Transverse colon (tissue), 3 donors: Measurements from ENCODE around the gene CRADD.

Experiments used
- CTCF ChIP-seq, 5 experiments: fragments of 200-600 bp in 3 of 5; fragments of 450-650 bp in 2 of 5; sonication (generic) in 3 of 5; IDR thresholded peaks; 1 replicate in 2 of 5; 2 replicates in 3 of 5; pipeline ENCODE4 v1.5.1; 2016 to 2017; ENCODE audit warnings: antibody characterized with exemption in 5 of 5, inconsistent platforms in 3 of 5, mild to moderate bottlenecking in 2 of 5, moderate library complexity in 1 of 5
- EP300 ChIP-seq: sonication (generic); formaldehyde crosslinking; IDR thresholded peaks from one replicate; pipeline ENCODE4 v1.6.1; 2017; ENCODE audit warnings: antibody characterized with exemption, low read depth

GRCh38 chr12:93829016-93829415 is 151.8 kb downstream of the CRADD start:
- TF ChIP-seq EP300 (no peak), CTCF (IDR thresholded peaks at IDR 0.05) (no peak)
